HG03457 (cell line): ENCODE data around the gene LAD1.

Source experiments
- ATAC-seq: cut with Tn5 transposase; IDR thresholded peaks from one replicate; pipeline ENCODE4 v1.9.1; 2021; ENCODE audit warnings: moderate number of reproducible peaks; ENCODE audit not compliant: unreplicated experiment

The LAD1 gene

DNA sequence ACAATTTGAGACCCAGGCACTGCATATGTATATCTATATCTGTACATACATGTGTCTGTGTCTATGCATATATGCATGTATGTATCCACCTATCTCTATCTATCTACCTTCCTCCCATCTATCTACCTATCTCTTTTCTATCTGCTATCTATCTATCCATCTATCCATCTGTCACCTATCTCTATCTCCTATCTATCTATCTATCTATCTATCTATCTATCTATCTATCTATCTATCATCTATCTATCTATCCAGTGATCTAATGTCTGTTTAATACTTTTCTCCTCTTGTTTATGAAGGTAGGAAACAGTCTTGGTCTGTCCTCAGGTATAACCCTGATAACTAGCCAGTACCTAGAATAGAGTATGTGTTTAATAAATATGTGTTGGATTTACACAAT is 47.5 kb downstream of the LAD1 start:
- no peak for ATAC-seq

GRCh38 chr1:201350884-201351283 is 48.2 kb downstream of the LAD1 start:
- no peak for ATAC-seq

DNA sequence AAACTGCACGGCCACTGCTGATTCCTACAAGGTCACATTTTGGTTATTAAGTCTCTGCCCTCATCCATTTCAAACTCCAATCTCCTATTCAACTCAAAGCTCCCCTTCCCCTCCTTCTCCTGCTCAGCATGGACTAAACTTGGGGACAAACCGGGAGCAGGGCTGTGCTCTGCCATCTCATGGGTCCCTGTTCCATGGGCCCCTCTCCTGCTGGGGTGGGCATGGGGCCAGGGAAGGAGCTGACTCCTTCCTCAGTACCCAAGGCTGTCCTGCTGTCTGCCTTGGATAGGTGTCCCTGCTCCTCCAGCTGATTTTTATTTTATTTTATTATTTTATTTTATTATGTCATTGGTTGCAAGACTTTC is 48.8 kb downstream of the LAD1 start:
- ATAC-seq = no peak

DNA sequence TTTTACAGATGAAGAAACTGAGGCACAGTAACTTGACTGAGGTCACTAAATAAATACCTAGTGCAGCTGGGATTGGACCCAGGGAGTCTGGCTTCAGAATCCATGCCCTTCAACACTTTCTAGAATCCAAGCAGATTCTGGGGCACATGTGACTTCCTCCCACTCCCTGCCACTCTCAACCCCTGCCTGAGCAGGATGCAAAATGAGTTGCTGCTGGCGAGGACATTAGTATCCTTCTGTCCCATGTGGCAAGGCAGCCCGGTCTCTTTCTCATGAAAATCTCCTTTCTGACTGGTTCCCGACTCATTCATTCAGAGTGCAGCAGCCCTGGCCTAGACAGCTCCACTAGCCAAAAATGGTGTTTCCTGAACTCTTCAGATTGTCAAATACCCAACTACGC is 50.0 kb downstream of the LAD1 start:
- ATAC-seq = no peak

GRCh38 chr1:201348211-201348566 is 50.9 kb downstream of the LAD1 start:
- ATAC-seq = no peak

GRCh38 chr1:201347498-201348210 is 51.5 kb downstream of the LAD1 start:
- no peak for ATAC-seq

DNA sequence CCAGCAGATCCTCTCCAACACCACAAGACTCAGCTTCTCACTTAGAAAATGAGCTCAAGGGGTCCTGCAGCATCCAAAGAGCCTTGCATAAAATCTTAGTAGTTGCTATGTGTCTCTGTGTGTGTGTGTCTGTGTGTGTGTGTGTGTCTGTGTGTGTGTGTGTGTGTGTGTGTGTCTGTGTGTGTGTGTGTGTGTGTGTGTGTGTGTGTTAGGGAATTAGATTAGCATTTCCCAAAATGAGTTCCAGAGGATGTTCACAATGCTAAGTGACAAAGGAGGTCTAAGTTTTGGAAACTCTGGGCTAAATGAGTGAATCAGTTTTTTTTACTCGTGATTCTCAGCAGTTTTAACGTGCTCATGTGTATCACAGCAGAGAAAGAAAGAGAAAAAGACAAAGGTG is 52.1 kb downstream of the LAD1 start:
- no peak for ATAC-seq

DNA sequence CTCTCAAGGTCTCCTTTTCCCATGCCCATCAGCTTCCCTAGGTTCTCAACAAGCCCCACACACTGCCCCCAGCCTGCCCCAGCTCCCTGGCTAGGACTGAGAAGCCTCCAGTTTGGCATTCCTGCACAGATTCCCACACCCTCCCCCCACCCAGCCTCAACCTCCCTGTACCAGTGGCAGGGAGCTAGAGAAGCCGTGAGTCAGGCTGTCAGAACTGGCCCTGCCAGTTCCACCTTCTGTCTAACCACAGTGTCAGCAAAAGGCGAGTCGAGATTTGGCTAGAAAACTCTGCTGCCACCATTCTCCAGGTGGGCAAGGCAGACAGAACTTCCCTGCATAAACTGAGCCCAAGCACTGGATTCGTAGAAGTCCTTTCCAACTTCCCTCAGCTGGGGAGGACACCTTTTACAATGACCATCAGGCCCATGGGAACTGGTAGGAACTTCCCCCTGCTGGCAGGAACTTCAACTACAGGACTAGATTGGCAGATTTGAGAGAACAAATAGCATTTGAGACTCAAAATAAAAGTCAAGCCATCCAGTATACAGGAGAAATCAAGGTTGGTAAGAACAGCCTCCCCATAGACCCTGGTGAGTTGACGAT is 52.7 kb downstream of the LAD1 start:
- no peak for ATAC-seq

- no peak for ATAC-seq
Observed at GRCh38 chr1:201345081-201345355, 54.1 kb downstream of the LAD1 start.

DNA sequence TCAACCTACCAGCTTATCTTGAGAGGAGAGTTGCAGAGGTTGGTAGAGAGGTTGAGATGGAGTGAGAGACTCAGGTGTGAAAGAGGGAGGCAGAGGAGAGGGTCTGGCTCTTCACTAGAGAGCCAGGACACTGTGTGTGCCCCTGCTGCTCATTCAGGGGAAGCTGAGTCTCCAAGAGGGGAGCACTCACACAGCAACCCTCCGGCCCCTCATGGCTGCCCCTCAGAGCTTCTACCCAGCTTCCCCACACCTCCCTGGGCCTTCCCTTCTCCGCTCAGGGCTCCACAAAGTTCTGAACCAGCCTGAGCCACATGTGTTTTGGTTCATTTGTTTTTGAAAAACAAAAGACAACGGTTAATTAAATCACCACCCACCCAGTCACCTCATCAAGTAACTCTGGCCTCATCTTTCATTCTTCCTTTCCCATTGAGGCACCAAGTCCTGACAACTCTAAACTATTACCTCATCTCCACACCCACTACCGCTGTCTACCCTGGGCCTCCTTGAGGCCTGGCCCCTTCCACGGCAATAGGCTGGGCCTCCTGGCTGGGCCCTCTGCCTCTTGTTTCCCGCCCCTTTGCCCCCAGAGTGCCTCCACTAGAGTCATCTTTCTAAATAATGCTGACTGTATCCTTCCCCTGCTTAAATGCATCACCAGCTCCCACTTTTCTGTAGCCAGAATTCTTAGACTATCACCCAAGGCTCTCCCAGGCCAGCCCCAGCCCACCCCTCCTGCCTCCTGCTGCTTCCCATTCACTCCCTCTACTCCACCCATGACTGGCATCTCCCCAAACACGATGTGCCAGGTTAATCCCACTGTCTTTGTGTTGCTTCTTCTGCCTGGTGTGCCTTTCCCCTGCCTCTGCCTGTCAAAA is 54.7 kb downstream of the LAD1 start:
- ATAC-seq = no peak

DNA sequence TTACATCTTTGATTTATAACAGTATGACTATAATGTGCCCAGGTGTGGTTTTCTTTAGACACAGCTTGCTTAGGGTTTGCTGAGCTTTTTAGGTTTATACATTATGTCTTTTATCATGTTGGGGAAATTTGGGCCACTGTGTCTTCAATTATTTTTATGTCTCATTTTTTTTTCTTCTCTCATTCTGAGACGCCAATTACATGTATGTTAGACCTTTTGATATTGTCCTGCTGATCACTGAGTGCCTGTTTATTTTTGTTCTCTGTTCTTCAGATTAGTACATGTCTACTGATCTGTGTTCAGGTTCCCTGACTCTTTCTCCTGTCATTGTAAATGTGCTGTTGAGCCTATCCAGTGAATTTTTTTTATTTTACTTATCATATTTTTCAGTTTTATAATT is 57.7 kb downstream of the LAD1 start:
- ATAC-seq = no peak

DNA sequence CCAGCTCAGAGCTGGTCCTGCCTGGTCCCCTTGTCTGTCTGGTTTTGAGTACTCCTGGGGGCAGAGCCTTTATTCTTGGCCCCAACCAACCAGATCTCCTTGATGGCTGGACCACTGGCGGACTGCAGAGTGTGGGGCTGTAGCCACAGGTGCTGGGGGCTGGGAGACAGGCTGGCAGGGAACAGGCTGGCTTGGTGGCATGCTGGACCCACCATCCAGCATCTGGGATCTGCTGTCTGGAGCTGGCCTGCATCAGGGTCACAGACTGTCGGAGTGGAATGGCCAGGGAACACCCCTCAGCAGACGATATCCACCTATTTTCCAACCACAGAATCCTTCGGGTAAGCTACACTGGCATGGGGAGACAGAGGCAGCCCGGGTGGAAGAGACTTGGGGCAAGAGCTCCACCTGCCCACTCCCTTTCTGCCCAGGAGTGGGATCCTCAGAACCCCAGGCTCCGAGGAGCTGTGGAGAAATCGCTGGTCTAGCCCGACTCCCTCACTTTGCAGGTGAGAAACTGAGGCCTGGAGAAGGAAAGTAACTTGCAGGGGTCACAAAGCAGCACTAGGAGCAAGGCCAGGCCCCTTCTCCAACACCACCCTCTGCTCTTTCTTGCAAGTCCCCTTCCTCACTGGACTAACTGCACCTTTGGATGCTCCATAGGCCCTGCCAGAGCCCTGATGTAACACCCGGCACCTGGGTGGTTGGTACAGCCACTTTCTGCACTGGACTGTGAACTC is 62.2 kb downstream of the LAD1 start:
- no peak for ATAC-seq

DNA sequence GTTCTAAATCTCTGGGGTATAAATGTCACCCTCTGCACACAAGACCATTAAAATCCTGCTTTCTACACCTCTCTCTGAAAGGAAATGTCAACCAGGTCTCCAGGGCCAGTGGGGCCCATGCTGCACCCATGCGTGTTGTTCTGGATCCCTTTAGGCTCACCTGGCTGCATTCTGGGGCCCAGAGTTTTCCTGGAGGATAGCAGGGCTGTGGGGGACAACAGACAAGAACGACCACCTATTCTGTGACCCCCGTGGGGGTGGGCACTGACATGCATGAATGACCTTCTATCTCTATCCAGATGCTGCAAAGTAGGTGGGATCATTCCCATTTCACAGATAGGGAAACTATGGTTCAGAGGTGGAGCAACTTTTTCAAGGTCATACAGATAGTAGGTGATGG is 63.2 kb downstream of the LAD1 start:
- no peak for ATAC-seq

DNA sequence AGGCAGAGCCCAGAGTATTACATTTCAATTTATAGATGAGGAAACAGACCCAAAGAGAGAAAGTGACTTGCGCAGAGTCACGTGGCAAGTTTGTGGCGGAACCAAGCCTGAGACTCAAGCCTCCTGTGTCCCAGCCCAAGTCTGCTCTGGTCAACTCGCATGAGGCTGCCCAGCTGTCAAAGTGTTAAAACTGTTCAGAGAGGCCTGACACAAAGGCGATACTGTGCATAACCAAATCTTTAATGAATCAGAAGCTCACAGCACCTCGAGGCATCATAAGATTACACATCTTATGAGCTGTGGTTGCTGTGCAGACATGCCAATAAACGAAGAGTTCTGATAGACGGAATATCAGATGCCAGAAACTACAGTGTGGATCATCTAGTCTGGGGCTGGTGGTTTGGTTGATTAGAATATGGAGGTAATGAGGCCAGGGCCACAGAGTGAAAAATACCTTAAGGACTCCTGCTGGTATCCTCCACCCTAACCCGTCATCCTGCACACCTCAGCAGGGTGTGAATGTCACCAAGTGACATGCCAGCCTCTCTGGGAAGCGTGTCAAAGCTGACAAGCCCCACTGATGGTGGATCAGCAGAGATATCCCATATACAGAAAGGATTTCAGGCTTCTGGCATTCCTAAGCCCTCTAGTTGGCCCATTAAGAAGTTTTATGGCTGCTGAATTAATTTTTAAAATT is 63.8 kb downstream of the LAD1 start:
- ATAC-seq = no peak

GRCh38 chr1:201334325-201335173 is 64.6 kb downstream of the LAD1 start:
- no peak for ATAC-seq

DNA sequence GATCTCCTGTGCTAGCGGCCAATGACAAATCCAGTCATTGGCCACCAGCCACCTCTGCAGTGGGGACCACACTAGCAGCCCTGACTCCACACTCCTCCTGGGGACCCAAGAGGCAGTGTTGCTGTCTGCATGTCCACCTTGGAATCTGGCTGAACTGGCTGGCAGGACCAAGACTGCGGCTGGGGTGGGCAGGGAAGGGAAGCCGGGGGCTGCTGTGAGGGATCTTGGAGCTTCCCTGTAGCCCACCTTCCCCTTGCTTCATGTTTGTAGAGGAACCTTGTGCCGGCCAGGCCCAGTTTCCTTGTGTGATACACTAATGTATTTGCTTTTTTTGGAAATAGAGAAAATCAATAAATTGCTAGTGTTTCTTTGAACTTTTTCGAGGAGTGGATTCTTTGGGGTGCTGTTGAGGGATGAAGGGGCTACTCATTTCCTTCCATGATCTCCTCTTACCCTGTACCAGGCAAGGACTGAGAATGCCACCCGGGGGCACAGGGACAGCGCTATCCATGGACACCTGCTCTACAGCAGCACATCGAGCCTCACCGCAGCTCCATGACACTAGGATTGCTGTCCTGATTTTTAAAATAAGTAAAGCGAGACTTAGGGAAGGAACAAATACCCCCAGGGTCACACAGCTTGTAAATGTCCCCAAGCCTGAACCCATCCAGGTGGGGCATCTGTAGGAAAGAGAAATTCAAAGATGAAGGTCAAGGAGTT is 66.3 kb downstream of the LAD1 start:
- ATAC-seq = no peak

- ATAC-seq = no peak
Observed at GRCh38 chr1:201332021-201332420, 67.1 kb downstream of the LAD1 start.

- no peak for ATAC-seq
Observed at GRCh38 chr1:201331166-201331565, 68.0 kb downstream of the LAD1 start.
